ENCODE measurements around the gene KIDINS220. TPM values are rescaled to one million over a fixed set of nuclear protein-coding genes. Genes with fewer than 3 reads are reported as not detected.
A peak's percentile ranks its signal among the peaks of the same experiment; 100 is the strongest.

Gene KIDINS220
- total and polyA plus RNA-seq, 2 of the 13 experiments (the other 11 are each of a cell fraction or from before 2014, with no cell fraction given), result 25.2 to 32.3 TPM

- TF ChIP-seq HIC2 (CRISPR knock-in tag; IDR thresholded peaks at IDR 0.05; ENCODE audit: low read depth) (peak; percentile 86), NFIC (IDR thresholded peaks at IDR 0.05; ENCODE audit: low read length) (peak; percentile 42; the same call in 1 of the 2 replicates), ZNF646 (CRISPR knock-in tag; IDR thresholded peaks at IDR 0.05) (no peak; the same call in 1 of the 2 replicates), ZHX2 (IDR thresholded peaks at IDR 0.05; ENCODE audit: low read depth) (peak; percentile 77; the same call in 1 of the 2 replicates), ZHX2 (CRISPR knock-in tag; IDR thresholded peaks at IDR 0.05; ENCODE audit: borderline replicate concordance) (no peak), ZNF543 (CRISPR knock-in tag; IDR thresholded peaks at IDR 0.05) (peak; percentile 62), ZFP36L2 (CRISPR knock-in tag; IDR thresholded peaks at IDR 0.05) (no peak), POLR2A (IDR thresholded peaks at IDR 0.05; ENCODE audit: insufficient read depth in 1 of 2, low read depth in 2 of 2, low read length in 2 of 2) (peak in 1 of 2 experiments; percentile 98; a peak in 2 of 4 replicates), CSRNP1 (CRISPR knock-in tag; IDR thresholded peaks at IDR 0.05) (0 out of 2 replicates have a peak, but pooled peaks have one; percentile 20), ZNF180 (CRISPR knock-in tag; IDR thresholded peaks at IDR 0.05; ENCODE audit: borderline replicate concordance, low read depth) (no peak), IKZF4 (CRISPR knock-in tag; IDR thresholded peaks at IDR 0.05; ENCODE audit: borderline replicate concordance, low read depth, not compliant biosample characterization) (peak; percentile 87)
Observed at GRCh38 chr2:8679827-8680731, 157.3 kb downstream of the KIDINS220 start (continued).

Data from HepG2 (cell line).